ENCODE measurements around the gene ISLR2.

DNA sequence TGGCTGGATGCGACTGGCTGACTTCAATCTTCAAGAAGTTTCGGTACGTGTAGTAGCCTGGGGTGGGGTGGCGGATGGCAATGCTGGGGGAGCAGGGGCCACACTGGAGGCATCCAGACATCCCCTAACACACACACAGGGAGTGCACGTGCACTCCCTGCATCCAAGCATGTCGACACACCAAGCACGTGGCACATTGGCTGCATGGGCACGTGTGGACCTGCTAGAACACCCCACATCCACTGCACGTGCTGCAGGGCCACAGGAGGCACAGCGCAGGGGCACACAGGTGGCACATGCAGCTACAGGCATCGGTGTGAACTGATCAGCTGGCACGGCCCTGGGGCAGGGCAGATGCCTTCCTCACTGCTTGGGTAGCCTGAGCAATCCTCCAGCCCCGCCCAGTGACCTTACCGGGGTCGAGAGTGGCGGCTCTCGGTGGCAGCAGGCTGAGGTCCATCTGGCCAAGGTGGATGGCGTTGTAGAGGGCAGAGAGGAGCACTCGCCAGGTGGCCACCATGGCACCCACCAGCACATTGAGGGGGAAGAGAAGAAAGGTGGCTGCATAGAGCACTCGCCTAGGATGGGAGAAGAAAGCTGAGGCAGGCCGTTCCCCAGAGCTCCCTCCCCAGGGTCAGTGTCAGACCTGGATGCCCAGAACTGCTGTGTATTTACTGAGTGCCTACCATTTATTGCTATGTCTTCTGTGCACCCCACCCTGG, 50.7 kb downstream of the ISLR2 start:
- TF ChIP-seq, protein P1, sequence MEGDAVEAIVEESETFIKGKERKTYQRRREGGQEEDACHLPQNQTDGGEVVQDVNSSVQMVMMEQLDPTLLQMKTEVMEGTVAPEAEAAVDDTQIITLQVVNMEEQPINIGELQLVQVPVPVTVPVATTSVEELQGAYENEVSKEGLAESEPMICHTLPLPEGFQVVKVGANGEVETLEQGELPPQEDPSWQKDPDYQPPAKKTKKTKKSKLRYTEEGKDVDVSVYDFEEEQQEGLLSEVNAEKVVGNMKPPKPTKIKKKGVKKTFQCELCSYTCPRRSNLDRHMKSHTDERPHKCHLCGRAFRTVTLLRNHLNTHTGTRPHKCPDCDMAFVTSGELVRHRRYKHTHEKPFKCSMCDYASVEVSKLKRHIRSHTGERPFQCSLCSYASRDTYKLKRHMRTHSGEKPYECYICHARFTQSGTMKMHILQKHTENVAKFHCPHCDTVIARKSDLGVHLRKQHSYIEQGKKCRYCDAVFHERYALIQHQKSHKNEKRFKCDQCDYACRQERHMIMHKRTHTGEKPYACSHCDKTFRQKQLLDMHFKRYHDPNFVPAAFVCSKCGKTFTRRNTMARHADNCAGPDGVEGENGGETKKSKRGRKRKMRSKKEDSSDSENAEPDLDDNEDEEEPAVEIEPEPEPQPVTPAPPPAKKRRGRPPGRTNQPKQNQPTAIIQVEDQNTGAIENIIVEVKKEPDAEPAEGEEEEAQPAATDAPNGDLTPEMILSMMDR (conservative IDR thresholded peaks at IDR 0.05; ENCODE audit: low read depth, low read length): no peak
- no peak for TF ChIP-seq EZH2 (IDR thresholded peaks at IDR 0.05; ENCODE audit: borderline replicate concordance, low read depth, low read length, poor library complexity, severe bottlenecking)
